ENCODE data around the gene WDR13.
"Not testable (repeated sequence)": the region's sequence is repeated elsewhere in the genome, so short reads cannot be mapped to it uniquely, and the experiment has no call there.

Gene WDR13

DNA sequence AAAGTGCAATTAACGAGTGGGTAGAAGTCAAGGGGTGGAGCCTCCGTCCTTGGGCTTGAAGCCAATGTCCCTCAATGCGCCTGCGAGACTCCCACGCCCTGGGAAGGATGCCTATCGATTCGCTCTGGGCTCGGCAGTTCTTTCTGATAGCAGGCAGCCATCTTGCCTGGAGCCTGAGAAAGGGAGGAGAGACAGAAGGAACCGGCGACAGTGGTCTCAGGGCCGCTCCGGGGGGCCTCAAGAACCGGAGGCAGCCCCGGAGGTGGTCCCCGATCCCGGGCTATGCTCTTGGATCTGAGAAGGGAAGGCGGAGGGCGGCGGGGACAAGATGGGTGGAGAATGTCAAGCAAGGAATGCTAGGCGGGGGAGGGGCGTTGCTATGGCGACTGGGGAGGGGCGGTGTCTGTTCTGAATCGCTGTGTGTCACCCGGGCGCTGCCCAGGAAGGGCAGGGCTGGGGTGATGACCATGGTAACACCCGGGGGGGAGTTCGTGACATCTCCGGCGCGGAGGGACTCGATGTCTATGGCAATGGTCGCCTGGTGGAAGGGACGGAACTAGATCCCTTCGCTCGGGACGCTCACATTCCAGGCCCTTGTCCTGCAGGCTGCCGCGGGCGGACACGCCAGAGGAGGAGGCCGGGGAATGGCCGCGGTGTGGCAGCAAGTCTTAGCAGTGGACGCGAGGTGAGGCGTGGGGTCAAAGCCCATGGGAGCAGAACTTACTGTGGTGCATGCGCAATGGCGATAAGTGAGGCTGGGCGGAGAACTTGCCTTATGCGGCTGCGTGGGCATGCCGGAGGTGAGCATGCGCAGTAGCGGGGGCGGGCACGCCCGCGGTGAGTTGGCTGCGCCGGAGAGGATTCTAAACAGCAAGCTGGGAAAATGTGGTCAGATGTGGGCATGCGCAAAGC is at the start of gene WDR13:
Gene WDR13 (plus strand): TSS at position 140 of the 912 bp plus-strand sequence. CDS start 505 bp downstream, at position 645.
- peak; percentile 82 for DNase-seq

DNA sequence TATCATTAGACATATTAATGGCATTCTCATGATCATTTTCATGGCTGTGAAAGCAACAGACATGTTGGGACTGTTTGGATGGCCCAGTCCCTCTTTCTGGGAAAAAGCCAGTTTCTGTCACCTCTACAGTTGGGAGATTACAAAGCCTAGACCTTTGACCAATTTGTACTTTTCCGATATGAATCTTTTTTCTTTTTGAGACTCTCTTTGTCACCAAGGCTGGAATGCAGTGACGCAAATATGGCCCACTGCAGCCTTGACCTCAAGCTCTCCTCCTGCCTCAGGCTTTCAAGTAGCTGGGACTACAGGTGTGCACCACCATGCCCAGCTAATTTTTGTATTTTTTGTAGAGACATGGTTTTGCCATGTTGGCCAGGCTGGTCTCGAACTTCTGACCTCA is 48.4 kb upstream of the WDR13 start:
- no peak for DNase-seq

- DNase-seq: not testable (repeated sequence)
These were observed 41.5 kb upstream of the WDR13 start for GRCh38 chrX:48555731-48556325.

DNA sequence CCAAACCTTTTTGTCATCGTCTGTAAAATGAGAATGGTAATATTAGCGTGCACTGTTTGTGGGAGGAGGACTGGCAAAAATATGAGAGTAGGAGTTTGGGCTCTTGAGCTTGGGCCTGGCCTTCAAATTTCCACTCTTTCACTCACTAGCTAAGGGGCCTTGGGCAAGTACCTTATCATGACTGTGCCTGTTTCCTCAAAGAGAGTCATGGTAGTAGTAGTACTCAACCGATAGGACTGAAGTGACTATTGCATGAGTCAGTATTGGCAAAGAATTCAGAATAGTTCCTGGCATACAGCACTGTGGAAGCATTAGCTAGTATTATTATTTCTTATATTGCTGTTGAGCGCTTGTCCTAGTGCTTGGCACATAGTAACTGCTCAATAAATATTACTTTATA is 39.0 kb upstream of the WDR13 start:
- no peak for DNase-seq

DNA sequence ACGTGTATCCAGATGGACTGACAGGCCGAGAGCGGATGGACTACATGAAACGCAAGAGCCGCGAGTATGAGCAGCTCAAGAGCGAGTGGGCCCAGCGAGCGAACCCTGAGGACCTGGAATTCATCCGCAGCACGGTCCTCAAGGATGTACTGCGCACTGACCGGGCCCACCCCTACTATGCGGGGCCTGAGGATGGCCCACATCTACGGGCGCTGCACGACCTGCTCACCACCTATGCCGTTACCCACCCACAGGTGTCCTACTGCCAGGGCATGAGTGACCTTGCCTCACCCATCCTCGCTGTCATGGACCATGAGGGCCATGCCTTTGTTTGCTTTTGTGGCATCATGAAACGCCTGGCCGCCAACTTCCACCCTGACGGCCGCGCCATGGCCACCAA is 37.7 kb upstream of the WDR13 start:
- DNase-seq: no peak

DNA sequence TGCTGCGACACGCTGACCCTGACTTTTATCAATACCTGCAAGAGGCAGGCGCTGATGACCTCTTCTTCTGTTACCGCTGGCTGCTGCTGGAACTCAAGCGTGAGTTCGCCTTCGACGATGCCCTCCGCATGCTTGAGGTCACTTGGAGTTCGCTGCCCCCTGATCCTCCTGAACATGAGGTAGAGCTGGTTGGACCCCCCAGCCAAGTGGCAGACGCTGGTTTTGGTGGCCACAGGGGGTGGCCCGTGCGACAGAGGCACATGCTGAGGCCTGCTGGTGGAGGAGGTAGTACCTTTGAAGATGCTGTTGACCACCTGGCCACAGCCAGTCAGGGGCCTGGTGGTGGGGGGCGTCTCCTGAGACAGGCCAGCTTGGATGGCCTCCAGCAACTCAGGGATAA is 37.2 kb upstream of the WDR13 start:
- DNase-seq: no peak

DNA sequence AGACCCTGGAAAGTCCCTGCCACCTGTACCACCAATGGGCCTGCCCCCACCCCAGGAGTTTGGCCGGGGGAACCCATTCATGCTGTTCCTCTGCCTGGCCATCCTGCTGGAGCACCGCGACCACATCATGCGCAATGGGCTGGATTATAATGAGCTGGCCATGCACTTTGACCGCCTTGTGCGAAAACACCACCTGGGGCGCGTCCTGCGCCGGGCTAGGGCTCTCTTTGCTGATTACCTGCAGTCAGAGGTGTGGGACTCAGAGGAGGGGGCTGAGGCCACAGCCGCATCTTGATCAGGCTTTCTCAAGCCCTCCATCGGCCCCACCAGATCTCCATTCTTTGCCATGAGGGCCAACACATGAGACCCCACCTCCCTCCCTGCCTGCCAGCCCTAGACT is 36.6 kb upstream of the WDR13 start:
- DNase-seq: no peak

GRCh38 chrX:48569958-48570357 is 27.3 kb upstream of the WDR13 start:
- no peak for DNase-seq

GRCh38 chrX:48573690-48574269 is 23.5 kb upstream of the WDR13 start:
- peak; percentile 71 for DNase-seq

GRCh38 chrX:48574270-48575266 is 22.7 kb upstream of the WDR13 start, which contains the start of gene RBM3:
Gene RBM3 (plus strand): TSS chrX:48574484. CDS start chrX:48575181, 697 bp downstream.
- peak; percentile 85 for DNase-seq

DNA sequence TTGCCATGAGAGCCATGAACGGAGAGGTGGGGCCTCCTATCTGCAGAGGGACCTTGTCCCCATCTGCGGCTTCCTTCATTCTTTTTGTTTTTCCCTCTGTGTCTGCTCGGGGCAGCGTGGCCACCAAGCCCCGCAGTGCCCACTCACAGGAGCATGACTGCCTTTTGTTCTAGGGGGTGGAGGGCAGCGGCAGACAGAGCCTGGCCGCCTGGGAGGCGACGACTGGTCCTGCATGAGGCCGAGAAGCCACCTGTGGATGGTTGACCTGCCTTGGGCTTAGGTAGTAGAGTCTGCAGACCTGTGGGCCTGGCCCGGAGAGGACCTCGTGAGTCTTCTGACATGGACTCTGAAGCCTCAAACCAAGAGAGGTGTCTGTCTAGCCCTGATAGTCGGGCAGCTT is 21.6 kb upstream of the WDR13 start:
- DNase-seq: no peak

- no peak for DNase-seq
These were observed 21.2 kb upstream of the WDR13 start for GRCh38 chrX:48576108-48576507.

DNA sequence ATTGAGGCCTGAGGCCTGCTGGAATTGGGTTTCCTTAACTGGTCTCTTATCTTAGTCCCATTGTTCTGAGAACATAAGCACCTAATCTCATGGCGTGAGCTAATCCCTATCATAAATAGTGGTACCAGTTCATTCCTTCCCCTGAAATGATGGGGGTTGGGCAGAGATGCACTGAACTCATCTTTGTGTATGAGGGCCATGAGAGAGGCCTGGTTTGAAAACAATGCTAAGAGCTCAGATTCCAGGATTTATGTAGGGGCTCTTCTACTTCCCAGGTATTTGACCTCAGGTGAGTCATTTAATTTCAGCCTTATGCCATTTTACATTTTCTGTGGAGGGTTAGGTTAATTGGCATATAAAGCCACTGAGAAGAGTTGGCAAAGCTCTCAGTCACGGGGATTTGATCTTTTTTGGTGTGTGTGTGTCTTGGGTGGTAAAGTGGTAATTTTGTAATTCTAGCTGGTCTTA is 18.6 kb upstream of the WDR13 start:
- DNase-seq: no peak

DNA sequence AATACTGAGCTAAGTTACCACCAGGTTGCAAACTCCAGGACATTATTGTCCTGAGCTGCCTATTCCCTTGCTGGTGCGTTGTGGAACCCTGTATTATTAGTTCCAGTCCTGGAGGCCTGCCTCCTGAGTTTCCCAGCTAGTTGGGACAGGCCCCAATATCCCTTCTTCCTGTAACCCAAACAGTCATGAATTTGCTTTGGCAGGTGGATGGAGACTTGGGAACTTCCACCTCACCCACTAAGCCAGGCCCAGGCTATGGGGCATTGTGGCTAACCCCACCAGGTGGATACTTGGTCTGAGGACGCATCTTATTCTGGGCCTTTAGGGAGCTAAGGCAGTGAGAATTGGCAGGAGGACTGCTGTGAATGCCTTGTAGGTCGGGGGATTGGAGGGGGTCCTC is 18.0 kb upstream of the WDR13 start:
- no peak for DNase-seq

GRCh38 chrX:48580662-48581061 is 16.6 kb upstream of the WDR13 start:
- no peak for DNase-seq

- DNase-seq: no peak
These were observed 12.6 kb upstream of the WDR13 start for GRCh38 chrX:48584698-48585097.

GRCh38 chrX:48589482-48590162 is 7.7 kb upstream of the WDR13 start:
- DNase-seq: peak; percentile 50

DNA sequence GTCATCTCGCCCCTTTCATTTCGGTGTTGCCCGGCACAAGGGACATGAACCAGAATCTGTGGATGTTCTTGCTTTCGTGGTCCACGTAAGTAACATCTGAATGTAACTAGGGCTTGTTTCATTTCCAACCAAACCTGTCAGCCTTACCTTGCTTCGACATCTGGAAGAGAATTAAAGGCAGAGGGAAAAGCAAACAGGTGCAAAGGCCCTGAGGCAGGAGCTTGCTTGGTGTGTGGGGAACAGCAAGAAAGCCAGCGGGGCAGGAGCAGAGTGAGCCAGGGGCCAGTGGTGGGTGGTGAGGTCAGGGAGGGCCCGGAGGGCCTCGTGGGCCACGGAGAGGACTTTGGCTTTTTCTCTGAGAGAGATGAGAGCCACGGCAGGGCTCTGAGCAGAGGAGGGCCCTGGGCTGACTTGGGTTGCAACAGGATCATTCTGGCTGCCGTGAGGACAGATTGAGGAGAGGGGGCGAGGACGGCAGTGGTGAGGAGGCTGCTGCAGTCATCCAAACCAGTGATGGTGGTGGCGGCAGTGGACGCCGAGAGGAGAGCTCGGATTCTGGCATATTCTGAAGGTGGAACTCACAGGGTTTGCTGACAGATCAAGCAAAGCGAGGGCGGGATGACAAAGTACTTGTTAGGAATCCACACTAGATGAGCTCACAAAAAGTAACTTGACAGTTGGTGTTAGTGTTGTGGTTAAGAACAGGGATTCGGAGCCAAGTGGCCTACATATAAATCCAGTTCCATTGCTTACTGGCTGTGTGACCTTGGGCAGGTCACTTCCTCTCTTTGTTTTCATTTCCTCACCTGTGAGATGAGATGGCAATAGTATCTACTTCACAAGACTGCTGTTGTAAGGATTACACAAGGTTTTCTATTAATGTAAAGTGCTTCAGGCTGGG is 6.8 kb upstream of the WDR13 start:
- no peak for DNase-seq

DNA sequence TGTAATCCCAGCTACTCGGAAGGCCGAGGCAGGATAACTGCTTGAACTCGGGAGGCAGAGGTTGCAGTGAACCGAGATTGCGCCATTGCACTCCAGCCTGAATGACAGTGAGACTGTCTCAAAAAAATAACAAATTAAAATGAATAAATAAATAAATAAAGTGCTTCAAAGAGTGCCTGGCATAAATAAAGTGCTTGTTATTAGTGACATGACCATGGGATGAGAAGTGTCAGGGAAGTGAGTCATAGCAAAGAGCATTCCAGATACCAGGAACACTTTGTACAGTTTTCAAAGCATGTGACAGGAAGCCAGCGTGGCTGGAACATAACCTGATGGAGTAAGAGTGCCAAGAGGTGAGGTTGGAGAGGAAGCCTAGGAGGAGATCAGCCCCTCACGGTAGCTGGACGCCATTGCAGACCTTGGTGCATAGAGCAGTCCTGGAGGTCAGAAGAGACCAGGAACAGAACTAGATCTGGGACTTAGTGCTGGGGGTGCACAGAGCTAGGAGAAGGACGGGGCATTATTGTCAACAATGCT is 6.0 kb upstream of the WDR13 start:
- no peak for DNase-seq

DNA sequence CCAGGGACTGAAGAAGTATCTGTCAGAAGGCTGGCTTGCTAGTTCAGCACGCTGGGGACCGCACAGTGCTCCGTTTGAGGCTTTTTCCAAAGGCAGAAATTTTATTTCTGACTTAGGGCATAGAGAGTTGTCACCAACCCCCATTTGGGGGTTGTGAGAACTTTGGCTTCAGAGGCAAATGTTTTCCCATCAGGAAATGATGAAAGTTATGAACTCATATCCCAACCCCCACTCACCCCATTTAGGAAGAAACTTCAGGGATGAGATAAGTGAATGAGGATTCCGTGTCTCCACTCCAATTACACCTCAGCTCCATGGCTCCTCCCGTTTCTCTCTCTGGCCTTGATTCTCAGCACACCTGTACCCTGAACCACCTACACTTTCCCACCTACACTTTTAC is 4.3 kb upstream of the WDR13 start:
- no peak for DNase-seq

- DNase-seq: no peak
These were observed 1.4 kb upstream of the WDR13 start for GRCh38 chrX:48595929-48596328.
